Left cardiac atrium (tissue), 4 donors: Measurements from ENCODE around the gene CCNL1. TPM values are rescaled to one million over a fixed set of nuclear protein-coding genes. Genes with fewer than 3 reads are reported as not detected.

Experiments used
- ATAC-seq, 2 donors: fragments of 200-7000 bp; cut with Tn5 transposase; one replicate each; pipeline ENCODE4 v1.9.1; 2020; ENCODE audit warnings: mild to moderate bottlenecking in 2 of 2, moderate library complexity in 2 of 2
- DNase-seq: peaks from one replicate; pipeline ENCODE4 v3.0.0-alpha.2; 2020
- intact Hi-C, 2 donors: fragments of 100-400 bp; cut with DNase I; formaldehyde crosslinking; loops; one replicate each; pipeline versions ENCODE4 v1.14.1 to v1.15.1; 2022 to 2023
- total RNA-seq, 2 donors: library from RNA; stranded (reverse); fragmentation: NEBNext Ultra II Directional; extraction: Animal tissue kit (Norgen Biotek cat#: 25700); gene quantifications; one replicate each; pipeline ENCODE4 v1.2.1, GENCODE V29; 2021
- donor health status: DM: no; HTN: yes; CAD: no.
- donor health status: DM: no; HTN: yes; CAD: no; lungs with severe emphysema.
- donor health status: DM: yes; HTN: yes; CAD: no.
- donor health status: Dilated cardiomyopathy.

CCNL1 gene
- total RNA-seq, 2 donors from 2014 or later: 44.9 to 64.2 TPM

DNA sequence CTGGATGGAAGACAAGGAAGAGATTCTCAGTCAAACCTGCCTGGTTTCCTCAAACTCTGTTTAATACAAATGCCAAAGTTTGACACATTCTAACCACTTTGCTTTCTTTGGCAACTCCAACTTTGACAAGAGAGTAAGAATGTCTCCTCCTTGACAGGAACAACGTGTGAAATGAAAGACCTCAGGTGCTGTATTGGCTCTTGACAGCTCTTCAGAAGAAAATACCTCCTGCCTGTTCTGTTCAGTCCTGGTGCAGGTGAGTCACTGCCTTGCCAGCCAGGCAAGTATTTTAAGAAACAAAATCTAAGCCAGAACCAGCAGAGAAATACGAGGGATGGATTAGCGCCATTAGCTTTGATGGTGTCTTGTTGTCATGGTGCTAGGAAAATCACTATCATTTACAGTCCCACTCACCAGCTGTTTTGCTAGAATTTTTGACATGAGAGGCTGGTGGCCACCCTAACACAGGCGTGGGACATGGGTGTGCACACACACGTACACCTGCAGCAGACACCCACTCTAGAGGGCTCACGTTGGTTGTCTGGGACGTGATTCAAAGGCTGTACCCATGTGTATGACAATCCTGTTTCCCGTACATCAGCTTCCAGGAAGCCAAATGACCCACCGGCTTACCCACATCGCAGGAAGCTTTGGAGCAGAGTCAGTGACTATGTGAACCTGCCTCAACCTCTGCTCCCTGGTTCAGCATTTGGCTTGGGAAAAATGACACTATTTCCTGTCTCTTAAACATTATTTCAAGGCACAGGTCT, 60.4 kb downstream of the CCNL1 start:
- intact Hi-C loops: no loop called here
- DNase-seq (no peak), ATAC-seq (peak in 1 of 2 donors; percentile 81)

DNA sequence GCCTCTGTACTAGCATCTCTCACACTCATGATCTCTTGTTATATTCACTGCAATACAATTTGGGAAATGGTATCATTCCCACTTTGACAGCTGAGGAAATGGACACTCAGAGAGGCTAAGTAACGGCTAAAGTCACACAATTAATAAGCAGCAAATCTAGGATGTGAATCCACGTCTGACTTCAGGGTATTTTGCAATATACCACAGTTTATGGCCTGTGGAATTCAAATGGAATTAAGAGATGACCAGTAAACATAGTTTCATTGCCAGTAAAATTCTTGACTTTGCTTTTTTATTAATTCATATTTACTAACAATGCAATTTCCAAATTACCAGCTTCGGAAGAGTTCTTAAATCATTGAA, 61.1 kb downstream of the CCNL1 start:
- ATAC-seq (no peak), DNase-seq (no peak)
- intact Hi-C loops: no loop called here

DNA sequence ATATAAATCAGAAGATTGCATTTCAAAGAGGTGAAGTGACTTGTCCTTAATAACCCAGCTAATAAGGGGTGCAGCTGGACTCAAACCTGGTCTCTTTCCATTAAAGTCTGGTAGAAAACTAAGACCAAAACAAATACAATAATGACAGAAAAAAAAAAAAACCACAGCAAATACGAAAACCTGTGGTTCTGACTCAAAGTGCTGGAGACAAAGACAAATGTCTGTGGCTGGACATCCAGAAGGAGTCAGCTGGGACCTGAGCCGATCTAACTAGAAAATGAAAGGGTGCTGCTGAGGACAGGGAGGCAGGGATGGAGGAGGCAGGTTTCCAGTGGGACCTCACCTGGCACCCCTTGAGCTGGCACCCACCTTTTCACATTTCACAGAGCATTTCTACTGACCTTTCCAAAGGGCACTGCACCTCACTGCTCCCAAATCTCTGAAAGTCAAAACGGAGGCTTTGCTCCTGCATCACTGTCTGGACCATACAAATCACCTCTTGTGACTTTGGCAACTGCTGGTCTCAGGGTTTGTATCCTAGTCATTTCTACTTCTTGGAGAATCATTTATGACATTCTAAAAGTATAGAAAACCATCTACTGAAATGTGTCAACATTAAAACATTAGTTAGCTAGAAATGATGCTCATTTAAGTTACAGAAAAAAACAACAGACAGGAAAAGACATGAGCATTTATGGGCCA, 61.7 kb downstream of the CCNL1 start:
- no peak for DNase-seq
- intact Hi-C loops: no loop called here
- ATAC-seq: no peak
